Progenitor cell of endocrine pancreas (in vitro differentiated cells): ENCODE results near the gene VWA7. TPM values are rescaled to one million over a fixed set of nuclear protein-coding genes. Genes with fewer than 3 reads are reported as not detected.

Experiments
- DNase-seq: peaks from one replicate; pipeline ENCODE4 v3.0.0; 2021; ENCODE audit warnings: low spot score; ENCODE audit not compliant: unreplicated experiment
- H3K27ac Mint-ChIP-seq: 2 replicates; pipeline ENCODE4 v1.8.0; 2021; ENCODE audit warnings: mild to moderate bottlenecking, moderate library complexity, mixed read lengths
- H3K27me3 Mint-ChIP-seq: 2 replicates; pipeline ENCODE4 v1.8.0; 2021; ENCODE audit warnings: mixed read lengths
- H3K36me3 Mint-ChIP-seq: 2 replicates; pipeline ENCODE4 v1.8.0; 2022; ENCODE audit warnings: mixed read lengths; ENCODE audit not compliant: insufficient read depth
- H3K4me1 Mint-ChIP-seq: 2 replicates; pipeline ENCODE4 v1.8.0; 2021; ENCODE audit warnings: low read depth, mixed read lengths
- H3K4me3 Mint-ChIP-seq: 2 replicates; pipeline ENCODE4 v1.8.0; 2021; ENCODE audit warnings: low read depth, mild to moderate bottlenecking, moderate library complexity, mixed read lengths
- H3K9me3 Mint-ChIP-seq: 2 replicates; pipeline ENCODE4 v1.8.0; 2021; ENCODE audit warnings: low read depth, mixed read lengths
- total RNA-seq: library from RNA; stranded (reverse); gene quantifications from 2 replicates; pipeline ENCODE4 v1.2.1, GENCODE V29; 2021
- TF ChIP-seq, protein P1 (sequence below): fragments of 200-600 bp; sonication (generic); IDR thresholded peaks from one replicate; pipeline ENCODE4 v1.5.0; 2021; ENCODE audit warnings: antibody characterized with exemption, mild to moderate bottlenecking; ENCODE audit not compliant: unreplicated experiment

VWA7 gene
- total RNA-seq, 1 donor from 2014 or later, result 11.6 TPM

- Mint-ChIP-seq H3K4me3 (no peak overlapping the region), H3K36me3 (peaks cover 2% of the 10 kb centered on the region), H3K9me3 (no peaks in the 10 kb centered on the region), H3K27me3 (no peaks in the 10 kb centered on the region), H3K4me1 (no peaks in the 10 kb centered on the region), H3K27ac (no peak overlapping the region)
- DNase-seq, result no peak
- TF ChIP-seq, protein P1, sequence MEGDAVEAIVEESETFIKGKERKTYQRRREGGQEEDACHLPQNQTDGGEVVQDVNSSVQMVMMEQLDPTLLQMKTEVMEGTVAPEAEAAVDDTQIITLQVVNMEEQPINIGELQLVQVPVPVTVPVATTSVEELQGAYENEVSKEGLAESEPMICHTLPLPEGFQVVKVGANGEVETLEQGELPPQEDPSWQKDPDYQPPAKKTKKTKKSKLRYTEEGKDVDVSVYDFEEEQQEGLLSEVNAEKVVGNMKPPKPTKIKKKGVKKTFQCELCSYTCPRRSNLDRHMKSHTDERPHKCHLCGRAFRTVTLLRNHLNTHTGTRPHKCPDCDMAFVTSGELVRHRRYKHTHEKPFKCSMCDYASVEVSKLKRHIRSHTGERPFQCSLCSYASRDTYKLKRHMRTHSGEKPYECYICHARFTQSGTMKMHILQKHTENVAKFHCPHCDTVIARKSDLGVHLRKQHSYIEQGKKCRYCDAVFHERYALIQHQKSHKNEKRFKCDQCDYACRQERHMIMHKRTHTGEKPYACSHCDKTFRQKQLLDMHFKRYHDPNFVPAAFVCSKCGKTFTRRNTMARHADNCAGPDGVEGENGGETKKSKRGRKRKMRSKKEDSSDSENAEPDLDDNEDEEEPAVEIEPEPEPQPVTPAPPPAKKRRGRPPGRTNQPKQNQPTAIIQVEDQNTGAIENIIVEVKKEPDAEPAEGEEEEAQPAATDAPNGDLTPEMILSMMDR, result no peak
Observed at GRCh38 chr6:31768363-31769257, 8.5 kb downstream of the VWA7 start.

GRCh38 chr6:31767096-31767645 is 10.0 kb downstream of the VWA7 start:
- peaks cover 2% of the 10 kb centered on the region for H3K36me3 Mint-ChIP-seq
- H3K27ac Mint-ChIP-seq, result no peak overlapping the region
- H3K4me1 Mint-ChIP-seq, result no peaks in the 10 kb centered on the region
- no peak overlapping the region for H3K4me3 Mint-ChIP-seq
- DNase-seq, result no peak
- H3K9me3 Mint-ChIP-seq, result no peaks in the 10 kb centered on the region
- TF ChIP-seq, protein P1, result no peak
- no peaks in the 10 kb centered on the region for H3K27me3 Mint-ChIP-seq

DNA sequence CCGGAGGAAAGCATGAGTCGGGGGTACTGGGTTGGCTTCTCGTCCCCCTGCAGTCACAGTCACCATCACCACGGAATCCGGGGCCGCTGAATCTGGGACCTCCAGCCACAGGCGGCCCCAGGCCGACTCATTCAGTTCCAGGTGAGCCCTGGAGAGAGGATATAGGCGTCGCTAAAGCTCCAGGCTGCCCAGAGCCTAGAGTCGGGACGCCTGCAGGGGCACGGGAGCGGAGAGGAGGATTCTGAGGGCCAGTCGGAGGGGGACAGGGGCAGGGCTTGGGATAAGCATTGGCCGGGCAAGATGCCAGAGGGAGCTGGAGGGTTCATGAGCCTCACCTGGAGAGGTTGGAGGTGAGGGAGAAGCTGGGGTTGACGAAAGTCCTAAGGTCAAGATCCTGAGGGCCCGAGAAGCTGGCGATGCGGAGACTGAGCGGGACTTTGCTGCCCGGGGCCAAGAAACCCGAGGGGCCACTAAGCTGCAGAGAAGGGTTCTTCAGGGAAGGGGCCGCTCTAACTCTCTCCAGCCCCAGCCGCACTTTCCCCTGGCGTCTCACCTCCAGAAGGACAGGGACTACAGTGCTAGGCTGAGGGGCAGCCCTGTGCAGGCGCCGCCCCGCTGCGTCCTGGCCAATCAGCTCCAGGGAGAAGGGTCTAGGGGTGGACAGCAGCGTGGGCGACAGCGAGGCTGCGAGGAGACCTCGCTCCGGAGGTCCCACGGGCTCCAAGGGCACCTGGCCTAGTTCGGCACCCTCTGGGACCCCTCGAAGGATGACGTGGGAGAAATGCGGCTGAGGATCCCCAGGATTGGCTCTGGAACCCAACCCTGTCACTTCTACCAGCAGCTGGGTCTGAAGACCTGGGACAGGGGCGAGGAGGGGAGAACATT is 11.0 kb downstream of the VWA7 start:
- DNase-seq, result no peak
- Mint-ChIP-seq H3K36me3 (peaks cover 2% of the 10 kb centered on the region), H3K4me1 (no peaks in the 10 kb centered on the region), H3K27me3 (no peaks in the 10 kb centered on the region), H3K4me3 (peak overlapping the region; percentile 34), H3K27ac (no peak overlapping the region), H3K9me3 (no peaks in the 10 kb centered on the region)
- TF ChIP-seq, protein P1, result no peak

DNA sequence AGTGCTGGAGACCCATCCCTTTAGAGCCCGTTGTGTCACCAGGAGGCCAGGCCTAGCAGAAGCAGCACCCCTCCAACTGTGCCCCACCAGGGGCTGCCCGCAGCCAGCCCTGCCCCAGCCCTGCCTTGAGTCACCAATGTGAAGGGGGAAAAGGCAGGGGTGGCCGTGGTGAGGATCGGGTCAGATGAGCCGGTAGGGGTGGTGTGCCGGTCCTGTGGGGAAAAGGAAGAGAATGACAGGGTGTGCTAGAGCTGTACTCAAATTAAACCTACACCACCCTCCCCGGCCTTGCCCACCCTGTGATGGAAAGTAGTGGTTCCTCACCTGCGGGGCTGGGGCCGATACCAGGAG is 11.6 kb downstream of the VWA7 start:
- H3K9me3 Mint-ChIP-seq, result no peaks in the 10 kb centered on the region
- DNase-seq, result no peak
- no peaks in the 10 kb centered on the region for H3K4me1 Mint-ChIP-seq
- peaks cover 2% of the 10 kb centered on the region for H3K36me3 Mint-ChIP-seq
- no peaks in the 10 kb centered on the region for H3K27me3 Mint-ChIP-seq
- H3K4me3 Mint-ChIP-seq, result no peak overlapping the region
- TF ChIP-seq, protein P1, result no peak
- no peak overlapping the region for H3K27ac Mint-ChIP-seq

DNA sequence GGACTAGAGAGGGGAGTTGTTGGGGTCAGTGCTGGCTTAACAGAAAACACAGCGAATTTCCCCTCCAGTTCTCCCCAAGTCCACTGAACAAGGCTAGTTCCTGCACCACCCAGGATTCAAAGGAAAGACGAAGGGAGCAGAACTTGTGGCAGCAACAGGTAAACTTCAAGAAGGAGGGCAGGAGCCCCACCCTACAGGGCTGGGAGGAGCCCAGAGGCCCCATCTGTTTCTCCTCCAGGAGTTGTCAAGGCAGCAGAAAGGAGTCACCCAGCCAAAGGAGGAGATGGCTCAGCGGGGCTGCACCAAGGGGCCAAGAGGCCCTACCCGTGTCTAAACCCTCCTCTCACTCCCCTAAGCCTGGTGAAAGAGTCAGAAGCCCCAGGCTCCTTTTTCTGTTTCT is 12.9 kb downstream of the VWA7 start:
- Mint-ChIP-seq H3K36me3 (peaks cover 2% of the 10 kb centered on the region), H3K4me1 (no peaks in the 10 kb centered on the region), H3K27ac (no peak overlapping the region), H3K27me3 (no peaks in the 10 kb centered on the region), H3K9me3 (no peaks in the 10 kb centered on the region), H3K4me3 (no peak overlapping the region)
- TF ChIP-seq, protein P1, result no peak
- DNase-seq, result no peak
